CD1c-positive myeloid dendritic cell (primary cell): Measurements from ENCODE around the gene SERINC4.
A peak's percentile ranks its signal among the peaks of the same experiment; 100 is the strongest.

Experiments used
- DNase-seq: peaks from one replicate; pipeline ENCODE4 v3.0.0-alpha.2; 2016; ENCODE audit errors: extremely low spot score

The SERINC4 gene

DNA sequence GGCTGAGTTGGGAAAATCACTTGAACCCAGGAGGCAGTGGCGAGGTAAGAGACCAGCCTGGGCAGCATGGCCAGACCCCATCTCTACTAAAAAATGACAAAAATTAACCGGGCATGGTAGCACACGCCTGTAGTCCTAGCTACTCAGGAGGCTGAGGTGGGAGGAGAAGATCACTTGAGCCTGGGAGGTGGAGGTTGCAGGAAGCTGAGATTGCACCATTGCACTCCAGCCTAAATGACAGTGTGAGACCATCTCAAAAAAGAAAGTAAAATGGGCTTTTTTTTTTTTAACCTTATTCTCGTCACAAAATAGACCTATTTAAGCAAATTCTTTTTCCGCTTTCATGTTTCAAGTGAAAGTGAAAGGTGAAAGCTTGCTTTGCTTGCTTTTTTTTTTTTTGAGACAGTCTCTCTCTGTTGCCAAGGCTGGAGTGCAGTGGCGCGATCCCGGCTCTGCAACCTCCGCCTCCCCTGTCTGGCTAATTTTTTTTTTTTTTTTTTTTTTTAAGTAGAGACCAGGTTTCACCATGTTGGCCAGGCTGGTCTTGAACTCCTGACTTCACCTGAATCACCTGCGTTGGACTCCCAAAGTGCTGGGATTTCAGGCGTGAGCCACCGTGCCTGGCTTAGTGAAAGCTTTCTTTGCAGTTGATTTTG, 50.2 kb downstream of the SERINC4 start:
- DNase-seq, result peak; percentile 75

DNA sequence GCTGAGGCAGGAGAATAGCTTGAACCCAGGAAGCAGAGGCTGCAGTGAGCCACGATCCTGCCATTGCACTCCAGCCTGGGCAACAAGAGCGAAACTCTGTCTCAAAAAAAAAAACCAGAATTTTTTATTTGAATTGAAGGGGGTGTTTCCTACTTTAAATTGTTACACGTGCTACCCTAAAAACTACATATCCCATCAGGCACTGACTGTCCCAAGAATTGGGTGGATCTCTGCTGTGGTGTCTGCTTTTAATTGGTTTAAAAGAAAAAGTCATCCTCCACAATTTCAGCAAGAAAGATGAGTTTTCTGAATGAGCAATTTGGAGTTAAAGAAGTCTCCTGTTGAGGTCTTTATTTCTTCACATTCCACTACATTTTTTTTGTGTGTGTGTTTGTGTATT, 51.6 kb downstream of the SERINC4 start:
- DNase-seq, result peak; percentile 36

DNA sequence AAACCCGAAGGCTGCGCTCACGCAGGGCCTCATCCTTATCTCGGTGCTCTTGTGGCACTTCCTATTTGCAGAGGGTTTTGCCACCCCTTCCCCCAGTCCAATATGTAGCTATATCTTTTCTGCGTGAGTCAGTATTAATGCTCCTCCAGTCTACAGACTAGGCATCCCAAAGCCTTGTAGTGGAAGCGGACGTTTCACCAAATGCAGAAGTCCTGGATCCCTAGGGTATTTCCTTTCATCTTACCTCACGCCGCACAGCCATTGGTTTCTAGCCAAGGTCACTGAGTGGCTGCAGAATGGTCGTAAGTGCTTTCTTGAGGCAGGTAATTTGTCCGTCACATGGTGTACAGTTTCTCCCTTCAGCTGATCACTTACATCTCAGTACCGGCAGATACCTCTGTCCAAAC, 53.1 kb downstream of the SERINC4 start:
- DNase-seq, result peak; percentile 72

DNA sequence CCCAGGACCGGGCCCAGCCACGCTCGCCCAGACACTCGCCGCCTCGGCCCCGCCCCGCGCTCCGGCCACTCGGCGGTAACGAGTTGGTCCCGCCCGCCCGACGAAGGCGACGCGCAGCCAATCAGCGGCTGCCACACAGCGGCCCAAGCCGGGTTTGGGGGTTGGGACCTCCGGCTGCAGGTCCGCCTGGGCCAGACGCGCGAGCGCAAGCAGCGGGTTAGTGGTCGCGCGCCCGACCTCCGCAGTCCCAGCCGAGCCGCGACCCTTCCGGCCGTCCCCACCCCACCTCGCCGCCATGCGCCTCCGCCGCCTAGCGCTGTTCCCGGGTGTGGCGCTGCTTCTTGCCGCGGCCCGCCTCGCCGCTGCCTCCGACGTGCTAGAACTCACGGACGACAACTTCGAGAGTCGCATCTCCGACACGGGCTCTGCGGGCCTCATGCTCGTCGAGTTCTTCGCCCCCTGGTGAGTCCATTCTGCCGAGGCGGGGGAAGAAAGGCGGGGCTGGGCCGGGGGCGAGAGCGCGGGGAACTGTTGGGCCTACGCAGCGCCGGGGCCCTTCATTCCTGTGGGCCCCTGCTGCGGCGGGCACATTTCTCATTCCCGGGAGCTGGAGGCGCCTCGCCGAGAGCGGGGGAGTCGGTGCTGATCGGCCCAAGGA, 53.6 kb downstream of the SERINC4 start, which contains the start of gene PDIA3:
TSS of gene PDIA3 (plus strand) at position 194 of the 658 bp plus-strand sequence. CDS start at position 296, 102 bp downstream.
- DNase-seq, result peak; percentile 94
